Measurements from ENCODE around the gene MLLT10. TPM values are rescaled to one million over a fixed set of nuclear protein-coding genes. Genes with fewer than 3 reads are reported as not detected.
"Not testable (repeated sequence)": the region's sequence is repeated elsewhere in the genome, so short reads cannot be mapped to it uniquely, and the experiment has no call there.

Gene MLLT10
- total RNA-seq, 2 donors from 2014 or later = 55.8 to 62.9 TPM

- Mint-ChIP-seq H3K27ac (peak overlapping the region; percentile 61), H3K36me3 (ENCODE audit: low read depth) (peaks cover 31% of the 10 kb centered on the region), H3K27me3 (ENCODE audit: insufficient read depth) (no peaks in the 10 kb centered on the region), H3K4me1 (peaks cover 20% of the 10 kb centered on the region), H3K4me3 (peak overlapping the region; percentile 75), H3K9me3 (no peaks in the 10 kb centered on the region)
- DNase-seq = no peak
- Histone ChIP-seq H3K36me3 (ENCODE audit: control insufficient read depth, insufficient read depth, low read length) (peaks cover 40% of the 10 kb centered on the region), H3K27ac (ENCODE audit: low read depth, low read length) (no peak overlapping the region), H3K4me3 (ENCODE audit: low read length) (peak overlapping the region; percentile 89), H3K9ac (ENCODE audit: extremely low read depth, low read length, poor library complexity, severe bottlenecking) (peak overlapping the region; percentile 2), H3K27me3 (ENCODE audit: control insufficient read depth, insufficient read depth, low read length, poor library complexity, severe bottlenecking) (no peaks in the 10 kb centered on the region), H3K9me3 (ENCODE audit: control insufficient read depth, low read length) (no peaks in the 10 kb centered on the region), H3K4me1 (ENCODE audit: control insufficient read depth, insufficient read depth, low read length) (peaks cover 9% of the 10 kb centered on the region)
- WGBS, 2 experiments (ENCODE audit: insufficient coverage in 1 of 2, insufficient read length in 1 of 2) = 42 to 48% methylated on average over 8 to 9 of the region's 9 CpGs
- no peak for TF ChIP-seq CTCF (conservative IDR thresholded peaks at IDR 0.05)
Measured at GRCh38 chr10:21535494-21535965, 1.5 kb downstream of the MLLT10 start.

- H3K9me3 Mint-ChIP-seq = not testable (repeated sequence)
- peak overlapping the region; percentile 61 for H3K27ac Mint-ChIP-seq
- WGBS, 2 experiments (ENCODE audit: insufficient coverage in 1 of 2, insufficient read length in 1 of 2) = 91 to 92% methylated on average over 8 to 9 of the region's 9 CpGs
Measured at GRCh38 chr10:21535976-21536375, 1.9 kb downstream of the MLLT10 start.

GRCh38 chr10:21536874-21537273 lies 2.8 kb downstream of the MLLT10 start:
- H3K9me3 ChIP-seq (ENCODE audit: control insufficient read depth, low read length) = no peaks in the 10 kb centered on the region
- Mint-ChIP-seq H3K27me3 (ENCODE audit: insufficient read depth) (no peaks in the 10 kb centered on the region), H3K4me3 (no peak overlapping the region), H3K4me1 (peaks cover 16% of the 10 kb centered on the region), H3K9me3 (no peaks in the 10 kb centered on the region), H3K36me3 (ENCODE audit: low read depth) (peaks cover 45% of the 10 kb centered on the region), H3K27ac (peak overlapping the region; percentile 46)
- DNase-seq = no peak
- H3K27ac ChIP-seq (ENCODE audit: low read depth, low read length) = no peak overlapping the region
- H3K36me3 ChIP-seq (ENCODE audit: control insufficient read depth, insufficient read depth, low read length) = peaks cover 53% of the 10 kb centered on the region
- H3K4me1 ChIP-seq (ENCODE audit: control insufficient read depth, insufficient read depth, low read length) = peaks cover 9% of the 10 kb centered on the region
- no peak overlapping the region for H3K9ac ChIP-seq (ENCODE audit: extremely low read depth, low read length, poor library complexity, severe bottlenecking)
- WGBS, 2 experiments (ENCODE audit: insufficient coverage in 1 of 2, insufficient read length in 1 of 2) = 94 to 100% methylated on average over 2 to 3 of the region's 3 CpGs
- H3K4me3 ChIP-seq (ENCODE audit: low read length) = peak overlapping the region; percentile 89
- no peaks in the 10 kb centered on the region for H3K27me3 ChIP-seq (ENCODE audit: control insufficient read depth, insufficient read depth, low read length, poor library complexity, severe bottlenecking)
- no peak for TF ChIP-seq CTCF (conservative IDR thresholded peaks at IDR 0.05)

More at GRCh38 chr10:21535976-21536375, 1.9 kb downstream of the MLLT10 start:
- DNase-seq = peak; percentile 38
- H3K36me3 Mint-ChIP-seq (ENCODE audit: low read depth) = peaks cover 36% of the 10 kb centered on the region
- H3K4me3 Mint-ChIP-seq = peak overlapping the region; percentile 75
- not testable (repeated sequence) for H3K27me3 ChIP-seq (ENCODE audit: control insufficient read depth, insufficient read depth, low read length, poor library complexity, severe bottlenecking); H3K9ac ChIP-seq (ENCODE audit: extremely low read depth, low read length, poor library complexity, severe bottlenecking); H3K9me3 ChIP-seq (ENCODE audit: control insufficient read depth, low read length); H3K27me3 Mint-ChIP-seq (ENCODE audit: insufficient read depth); H3K27ac ChIP-seq (ENCODE audit: low read depth, low read length); H3K4me1 ChIP-seq (ENCODE audit: control insufficient read depth, insufficient read depth, low read length)
- peak overlapping the region; percentile 89 for H3K4me3 ChIP-seq (ENCODE audit: low read length)
- H3K36me3 ChIP-seq (ENCODE audit: control insufficient read depth, insufficient read depth, low read length) = peaks cover 44% of the 10 kb centered on the region
- H3K4me1 Mint-ChIP-seq = peaks cover 16% of the 10 kb centered on the region

GRCh38 chr10:21540701-21541100 lies 6.7 kb downstream of the MLLT10 start:
- H3K36me3 ChIP-seq (ENCODE audit: control insufficient read depth, insufficient read depth, low read length) = peaks cover 89% of the 10 kb centered on the region
- H3K4me3 ChIP-seq (ENCODE audit: low read length); H3K27me3 Mint-ChIP-seq (ENCODE audit: insufficient read depth); H3K4me3 Mint-ChIP-seq; H3K27ac Mint-ChIP-seq; DNase-seq; H3K9me3 Mint-ChIP-seq; H3K9me3 ChIP-seq (ENCODE audit: control insufficient read depth, low read length); H3K4me1 ChIP-seq (ENCODE audit: control insufficient read depth, insufficient read depth, low read length); H3K27me3 ChIP-seq (ENCODE audit: control insufficient read depth, insufficient read depth, low read length, poor library complexity, severe bottlenecking); H3K4me1 Mint-ChIP-seq; H3K9ac ChIP-seq (ENCODE audit: extremely low read depth, low read length, poor library complexity, severe bottlenecking); H3K27ac ChIP-seq (ENCODE audit: low read depth, low read length): not testable (repeated sequence)
- WGBS, 2 experiments (ENCODE audit: insufficient coverage in 1 of 2, insufficient read length in 1 of 2) = 88 to 95% methylated on average over 1 to 3 of the region's 4 CpGs
- peaks cover 76% of the 10 kb centered on the region for H3K36me3 Mint-ChIP-seq (ENCODE audit: low read depth)
